HG02759 (cell line): Measurements from ENCODE around the gene TBC1D16.
"Not testable (repeated sequence)": the region's sequence is repeated elsewhere in the genome, so short reads cannot be mapped to it uniquely, and the experiment has no call there.

ENCODE experiments used
- ATAC-seq: cut with Tn5 transposase; IDR thresholded peaks from one replicate; pipeline ENCODE4 v1.9.1; 2021; ENCODE audit warnings: mild to moderate bottlenecking, moderate library complexity; ENCODE audit not compliant: unreplicated experiment

TBC1D16 gene

DNA sequence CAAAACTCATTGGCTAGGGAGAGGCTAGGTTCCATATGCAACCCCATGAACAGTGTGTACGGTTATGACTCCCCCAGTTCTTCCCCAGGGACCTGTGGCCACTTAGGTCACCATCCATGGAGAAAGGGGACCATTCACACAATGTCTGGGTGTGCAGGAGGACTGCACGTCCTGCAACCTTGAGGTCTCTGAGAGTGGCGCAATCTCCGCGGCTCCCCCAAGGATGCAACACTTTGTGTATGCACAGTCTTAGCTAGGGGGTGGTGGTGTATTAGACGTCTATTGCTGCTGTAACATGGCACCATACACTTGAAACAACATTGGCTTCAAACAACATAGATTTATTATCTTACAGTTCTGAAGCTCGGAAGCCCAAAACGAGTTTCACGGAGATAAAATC is 130.8 kb downstream of the TBC1D16 start:
- ATAC-seq, result no peak

GRCh38 chr17:79902146-79902791 is 133.4 kb downstream of the TBC1D16 start:
- no peak for ATAC-seq

DNA sequence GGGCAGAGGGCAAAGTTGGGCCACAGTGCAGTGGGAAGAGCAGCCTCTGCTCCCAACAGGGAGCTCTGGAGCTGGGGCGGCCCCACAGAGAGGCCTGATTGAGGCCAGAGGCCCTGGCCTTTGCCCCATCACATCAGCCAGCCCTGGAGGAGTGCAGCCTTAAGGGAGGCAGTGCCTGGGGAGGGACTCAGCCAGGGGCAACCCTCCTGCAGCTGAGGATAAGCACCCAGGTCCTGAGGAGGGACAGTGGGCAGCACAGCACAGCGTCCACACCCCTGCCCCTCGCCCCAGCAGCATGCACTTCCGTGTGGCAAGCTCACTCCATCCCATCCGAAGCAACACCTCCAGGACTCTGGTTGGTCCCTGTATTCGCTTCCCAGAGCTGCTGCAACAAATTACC is 134.5 kb downstream of the TBC1D16 start:
- ATAC-seq, result no peak

GRCh38 chr17:79899584-79899983 is 136.1 kb downstream of the TBC1D16 start:
- ATAC-seq, result no peak

GRCh38 chr17:79897243-79898063 is 138.2 kb downstream of the TBC1D16 start:
- ATAC-seq, result no peak

GRCh38 chr17:79893457-79893856 is 142.2 kb downstream of the TBC1D16 start:
- ATAC-seq, result not testable (repeated sequence)

GRCh38 chr17:79892457-79893241 is 143.0 kb downstream of the TBC1D16 start:
- no peak for ATAC-seq

GRCh38 chr17:79891113-79891730 is 144.4 kb downstream of the TBC1D16 start:
- no peak for ATAC-seq

- no peak for ATAC-seq
These were observed 145.0 kb downstream of the TBC1D16 start for GRCh38 chr17:79890706-79891105.

GRCh38 chr17:79888811-79889634 is 146.6 kb downstream of the TBC1D16 start:
- ATAC-seq, result no peak

GRCh38 chr17:79888009-79888540 is 147.6 kb downstream of the TBC1D16 start:
- ATAC-seq, result no peak

DNA sequence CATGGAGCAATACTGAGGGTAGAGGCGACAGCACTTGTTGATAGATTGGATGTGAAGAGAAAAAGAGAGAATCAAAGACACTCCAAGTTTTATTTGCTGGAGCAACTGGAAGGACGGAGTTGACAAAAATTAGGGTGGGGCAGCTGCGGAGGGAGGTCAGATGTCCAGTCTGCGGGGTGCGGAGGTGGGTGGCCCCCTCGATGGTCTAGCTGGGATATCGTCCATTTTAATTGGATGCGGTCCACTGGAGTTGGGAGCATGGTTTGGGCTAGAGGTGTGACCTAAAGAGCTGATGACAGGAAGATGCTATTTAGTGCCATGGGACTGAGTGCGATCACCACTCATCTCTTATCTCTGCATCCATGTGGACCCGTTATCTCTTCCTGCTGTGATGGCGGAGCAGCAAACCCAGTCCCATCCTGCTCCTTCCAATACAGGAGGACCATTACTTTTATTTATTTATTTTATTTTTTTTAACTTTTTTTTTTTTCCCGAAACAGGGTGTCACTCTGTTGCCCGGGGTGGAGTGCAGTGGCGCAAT is 148.2 kb downstream of the TBC1D16 start:
- ATAC-seq, result no peak

DNA sequence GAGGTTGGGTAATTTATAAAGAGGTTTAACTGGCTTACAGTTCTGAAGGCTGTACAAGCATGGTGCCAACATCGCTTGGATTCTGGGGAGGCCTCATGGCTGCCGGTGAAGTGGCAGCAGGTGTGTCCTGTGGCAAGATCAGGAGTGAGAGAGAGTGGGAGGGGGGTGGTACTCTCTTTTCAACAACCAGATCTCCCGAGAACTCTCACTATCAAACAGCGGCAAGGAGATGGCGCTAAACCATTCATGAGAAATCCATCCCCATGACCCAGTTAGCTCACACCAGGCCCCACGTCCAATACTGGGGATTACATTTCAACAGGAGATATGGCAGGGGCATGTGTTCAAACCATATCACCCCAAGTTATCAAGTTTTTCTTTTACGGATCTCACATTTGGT is 152.5 kb downstream of the TBC1D16 start:
- ATAC-seq, result no peak
